ENCODE measurements around the gene CFB.

DNA sequence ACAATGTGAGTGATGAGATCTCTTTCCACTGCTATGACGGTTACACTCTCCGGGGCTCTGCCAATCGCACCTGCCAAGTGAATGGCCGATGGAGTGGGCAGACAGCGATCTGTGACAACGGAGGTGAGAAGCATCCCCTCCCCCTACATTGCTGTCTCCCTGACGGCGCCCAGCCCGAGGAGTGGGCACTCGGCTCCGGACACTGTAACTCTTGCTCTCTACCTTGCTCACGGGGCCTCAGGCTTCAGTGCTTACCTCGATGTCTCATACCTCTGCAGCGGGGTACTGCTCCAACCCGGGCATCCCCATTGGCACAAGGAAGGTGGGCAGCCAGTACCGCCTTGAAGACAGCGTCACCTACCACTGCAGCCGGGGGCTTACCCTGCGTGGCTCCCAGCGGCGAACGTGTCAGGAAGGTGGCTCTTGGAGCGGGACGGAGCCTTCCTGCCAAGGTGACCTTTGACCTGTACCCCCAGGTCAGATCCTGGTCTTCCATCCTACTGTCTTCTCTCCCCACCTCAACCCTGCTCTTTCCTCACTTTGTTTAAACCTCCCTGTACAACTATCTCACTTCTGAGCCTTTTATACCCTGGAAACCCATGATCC, 1.3 kb downstream of the CFB start:
- TF ChIP-seq, protein P1, sequence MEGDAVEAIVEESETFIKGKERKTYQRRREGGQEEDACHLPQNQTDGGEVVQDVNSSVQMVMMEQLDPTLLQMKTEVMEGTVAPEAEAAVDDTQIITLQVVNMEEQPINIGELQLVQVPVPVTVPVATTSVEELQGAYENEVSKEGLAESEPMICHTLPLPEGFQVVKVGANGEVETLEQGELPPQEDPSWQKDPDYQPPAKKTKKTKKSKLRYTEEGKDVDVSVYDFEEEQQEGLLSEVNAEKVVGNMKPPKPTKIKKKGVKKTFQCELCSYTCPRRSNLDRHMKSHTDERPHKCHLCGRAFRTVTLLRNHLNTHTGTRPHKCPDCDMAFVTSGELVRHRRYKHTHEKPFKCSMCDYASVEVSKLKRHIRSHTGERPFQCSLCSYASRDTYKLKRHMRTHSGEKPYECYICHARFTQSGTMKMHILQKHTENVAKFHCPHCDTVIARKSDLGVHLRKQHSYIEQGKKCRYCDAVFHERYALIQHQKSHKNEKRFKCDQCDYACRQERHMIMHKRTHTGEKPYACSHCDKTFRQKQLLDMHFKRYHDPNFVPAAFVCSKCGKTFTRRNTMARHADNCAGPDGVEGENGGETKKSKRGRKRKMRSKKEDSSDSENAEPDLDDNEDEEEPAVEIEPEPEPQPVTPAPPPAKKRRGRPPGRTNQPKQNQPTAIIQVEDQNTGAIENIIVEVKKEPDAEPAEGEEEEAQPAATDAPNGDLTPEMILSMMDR (IDR thresholded peaks at IDR 0.05) = no peak
- TF ChIP-seq POLR2AphosphoS5 (IDR thresholded peaks at IDR 0.05; ENCODE audit: low read depth, low read length) = no peak

All from Panc1 (cell line).